Measurements from ENCODE around the gene BCORL1. TPM values are rescaled to one million over a fixed set of nuclear protein-coding genes. Genes with fewer than 3 reads are reported as not detected.

BCORL1 gene, protein sequence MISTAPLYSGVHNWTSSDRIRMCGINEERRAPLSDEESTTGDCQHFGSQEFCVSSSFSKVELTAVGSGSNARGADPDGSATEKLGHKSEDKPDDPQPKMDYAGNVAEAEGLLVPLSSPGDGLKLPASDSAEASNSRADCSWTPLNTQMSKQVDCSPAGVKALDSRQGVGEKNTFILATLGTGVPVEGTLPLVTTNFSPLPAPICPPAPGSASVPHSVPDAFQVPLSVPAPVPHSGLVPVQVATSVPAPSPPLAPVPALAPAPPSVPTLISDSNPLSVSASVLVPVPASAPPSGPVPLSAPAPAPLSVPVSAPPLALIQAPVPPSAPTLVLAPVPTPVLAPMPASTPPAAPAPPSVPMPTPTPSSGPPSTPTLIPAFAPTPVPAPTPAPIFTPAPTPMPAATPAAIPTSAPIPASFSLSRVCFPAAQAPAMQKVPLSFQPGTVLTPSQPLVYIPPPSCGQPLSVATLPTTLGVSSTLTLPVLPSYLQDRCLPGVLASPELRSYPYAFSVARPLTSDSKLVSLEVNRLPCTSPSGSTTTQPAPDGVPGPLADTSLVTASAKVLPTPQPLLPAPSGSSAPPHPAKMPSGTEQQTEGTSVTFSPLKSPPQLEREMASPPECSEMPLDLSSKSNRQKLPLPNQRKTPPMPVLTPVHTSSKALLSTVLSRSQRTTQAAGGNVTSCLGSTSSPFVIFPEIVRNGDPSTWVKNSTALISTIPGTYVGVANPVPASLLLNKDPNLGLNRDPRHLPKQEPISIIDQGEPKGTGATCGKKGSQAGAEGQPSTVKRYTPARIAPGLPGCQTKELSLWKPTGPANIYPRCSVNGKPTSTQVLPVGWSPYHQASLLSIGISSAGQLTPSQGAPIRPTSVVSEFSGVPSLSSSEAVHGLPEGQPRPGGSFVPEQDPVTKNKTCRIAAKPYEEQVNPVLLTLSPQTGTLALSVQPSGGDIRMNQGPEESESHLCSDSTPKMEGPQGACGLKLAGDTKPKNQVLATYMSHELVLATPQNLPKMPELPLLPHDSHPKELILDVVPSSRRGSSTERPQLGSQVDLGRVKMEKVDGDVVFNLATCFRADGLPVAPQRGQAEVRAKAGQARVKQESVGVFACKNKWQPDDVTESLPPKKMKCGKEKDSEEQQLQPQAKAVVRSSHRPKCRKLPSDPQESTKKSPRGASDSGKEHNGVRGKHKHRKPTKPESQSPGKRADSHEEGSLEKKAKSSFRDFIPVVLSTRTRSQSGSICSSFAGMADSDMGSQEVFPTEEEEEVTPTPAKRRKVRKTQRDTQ (N-terminal part only)
- 2.0 TPM in 2 replicates for total RNA-seq

DNA sequence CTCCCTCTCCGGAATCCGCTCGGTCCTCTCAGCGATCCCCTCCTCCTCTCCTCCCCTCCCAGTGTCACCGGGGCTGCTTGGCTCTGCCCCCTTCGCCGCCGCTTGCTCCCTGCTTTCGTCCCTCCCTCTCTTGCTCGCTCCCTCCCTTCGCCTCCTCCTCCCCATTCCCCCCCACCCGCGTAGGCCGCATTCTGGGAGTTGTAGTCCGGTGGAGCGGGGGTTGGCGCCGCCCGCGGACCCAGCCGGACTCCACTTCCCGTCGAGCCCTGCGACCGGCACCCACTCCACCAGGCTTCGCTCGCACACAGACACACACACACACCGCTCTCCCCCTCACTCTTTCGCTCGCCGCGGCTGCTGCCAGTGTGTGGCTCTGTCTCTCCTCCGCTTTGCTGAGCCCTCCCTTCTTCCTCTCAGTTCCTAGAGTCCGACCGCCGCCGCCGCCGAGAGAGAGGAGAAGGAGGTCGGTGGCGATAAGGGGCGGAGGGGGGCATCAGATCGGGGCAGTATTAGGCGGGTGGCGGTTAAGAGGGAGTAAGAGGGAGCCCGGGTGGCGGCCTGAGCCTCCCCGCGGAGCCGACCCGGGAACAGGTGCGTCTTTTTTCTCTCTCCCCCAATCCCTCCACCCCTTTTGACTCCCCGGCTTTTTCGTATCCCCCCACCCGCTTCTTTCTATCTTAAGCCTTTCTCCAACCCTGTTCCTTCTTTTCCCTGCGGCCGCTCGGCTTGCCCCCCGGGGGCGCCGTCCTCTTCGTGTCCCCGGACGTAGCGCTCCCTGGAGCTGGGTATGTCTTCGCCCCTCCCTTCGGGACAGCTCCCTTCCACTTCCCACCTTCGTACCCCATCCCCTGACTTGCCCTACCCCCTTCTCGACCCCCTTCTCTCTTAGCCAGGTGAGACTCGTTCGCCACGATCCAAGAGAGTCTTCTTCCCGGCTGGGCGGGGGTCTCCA lies at the start of gene BCORL1:
Gene BCORL1, plus strand, starts transcription at position 336 of the 952 bp plus-strand sequence. CDS start 22,597 bp downstream, outside the sequence.

Other genes starting within 250 kb of the BCORL1 start
- gene XPNPEP2, start 243.7 kb upstream of the BCORL1 start, total RNA-seq = not detected in 2 replicates
- not detected in 2 replicates for gene SASH3, start 202.7 kb upstream of the BCORL1 start, total RNA-seq
- gene ZDHHC9, start 138.7 kb upstream of the BCORL1 start, total RNA-seq = 15.7 and 15.8 TPM in 2 replicates
- gene UTP14A, start 76.5 kb upstream of the BCORL1 start, total RNA-seq = 11.8 and 24.9 TPM in 2 replicates
- gene ELF4, start 127.9 kb downstream of the BCORL1 start, total RNA-seq = 10.1 and 10.7 TPM in 2 replicates
- 13.0 and 14.5 TPM in 2 replicates for gene AIFM1, start 183.2 kb downstream of the BCORL1 start, total RNA-seq
- 0.43 TPM in 2 replicates for gene RAB33A, start 189.3 kb downstream of the BCORL1 start, total RNA-seq